B cell (primary cell): ENCODE data around the gene ZFC3H1.
"Not testable (repeated sequence)": the region's sequence is repeated elsewhere in the genome, so short reads cannot be mapped to it uniquely, and the experiment has no call there.

Experiments
- CTCF ChIP-seq: fragments of 200-600 bp; IDR thresholded peaks from one replicate; pipeline ENCODE4 v1.8.0; 2022; ENCODE audit warnings: antibody characterized with exemption, mild to moderate bottlenecking
- EZH2 ChIP-seq: IDR thresholded peaks from 2 replicates; pipeline ENCODE4 v1.6.1; 2012; ENCODE audit warnings: borderline replicate concordance, low read depth, mild to moderate bottlenecking, moderate library complexity, low read length; ENCODE audit not compliant: insufficient read depth, poor library complexity, severe bottlenecking

- TF ChIP-seq CTCF, EZH2: not testable (repeated sequence)
Observed at GRCh38 chr12:71687172-71687571, 23.5 kb upstream of the ZFC3H1 start.
